HG02588 (cell line): ENCODE data around the gene PXDC1.
"Not testable (repeated sequence)": the region's sequence is repeated elsewhere in the genome, so short reads cannot be mapped to it uniquely, and the experiment has no call there.

Experiments used
- ATAC-seq: cut with Tn5 transposase; IDR thresholded peaks from one replicate; pipeline ENCODE4 v1.9.1; 2021; ENCODE audit warnings: mild to moderate bottlenecking, moderate library complexity; ENCODE audit not compliant: unreplicated experiment

PXDC1 gene

DNA sequence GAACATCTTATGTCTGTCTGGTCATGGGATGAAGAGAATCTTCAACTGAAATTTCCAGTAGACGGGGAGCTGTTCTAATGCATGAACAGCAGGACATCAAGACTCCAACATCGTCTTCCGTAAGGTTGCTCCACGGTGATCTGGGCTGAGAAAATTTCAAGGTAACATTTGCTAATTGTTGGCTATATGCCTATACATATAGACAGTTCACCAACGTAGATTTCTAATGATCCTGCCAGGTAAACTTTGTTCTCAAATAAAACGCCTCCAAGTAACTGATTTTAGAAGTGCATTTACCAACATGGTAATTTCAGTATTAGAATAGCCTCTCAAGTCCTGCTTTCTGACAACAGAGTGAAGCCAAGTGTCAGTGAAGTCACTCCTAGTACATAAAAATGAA is 11.3 kb upstream of the PXDC1 start:
- ATAC-seq: no peak

- no peak for ATAC-seq
These were observed 10.8 kb upstream of the PXDC1 start for GRCh38 chr6:3762359-3762758.

GRCh38 chr6:3761989-3762270 is 10.4 kb upstream of the PXDC1 start:
- no peak for ATAC-seq

GRCh38 chr6:3759646-3760232 is 8.2 kb upstream of the PXDC1 start:
- ATAC-seq: no peak

DNA sequence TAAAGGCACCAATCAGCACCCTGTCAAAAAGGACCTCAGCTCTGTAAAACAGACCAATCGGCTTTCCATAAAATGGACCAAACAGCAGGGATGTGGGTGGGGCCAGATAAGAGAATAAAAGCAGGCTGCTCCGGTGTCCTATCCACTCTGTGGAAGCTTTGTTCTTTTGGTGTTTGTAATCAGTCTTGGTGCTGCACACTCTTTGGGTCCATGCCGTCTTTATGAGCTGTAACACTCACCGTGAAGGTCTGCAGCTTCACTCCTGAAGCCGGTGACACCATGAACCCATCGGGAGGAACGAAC is 7.3 kb upstream of the PXDC1 start:
- ATAC-seq: no peak

GRCh38 chr6:3757998-3758841 is 6.7 kb upstream of the PXDC1 start:
- ATAC-seq: not testable (repeated sequence)

- no peak for ATAC-seq
These were observed 5.7 kb upstream of the PXDC1 start for GRCh38 chr6:3757241-3757641.

GRCh38 chr6:3756546-3756945 is 5.0 kb upstream of the PXDC1 start:
- no peak for ATAC-seq

DNA sequence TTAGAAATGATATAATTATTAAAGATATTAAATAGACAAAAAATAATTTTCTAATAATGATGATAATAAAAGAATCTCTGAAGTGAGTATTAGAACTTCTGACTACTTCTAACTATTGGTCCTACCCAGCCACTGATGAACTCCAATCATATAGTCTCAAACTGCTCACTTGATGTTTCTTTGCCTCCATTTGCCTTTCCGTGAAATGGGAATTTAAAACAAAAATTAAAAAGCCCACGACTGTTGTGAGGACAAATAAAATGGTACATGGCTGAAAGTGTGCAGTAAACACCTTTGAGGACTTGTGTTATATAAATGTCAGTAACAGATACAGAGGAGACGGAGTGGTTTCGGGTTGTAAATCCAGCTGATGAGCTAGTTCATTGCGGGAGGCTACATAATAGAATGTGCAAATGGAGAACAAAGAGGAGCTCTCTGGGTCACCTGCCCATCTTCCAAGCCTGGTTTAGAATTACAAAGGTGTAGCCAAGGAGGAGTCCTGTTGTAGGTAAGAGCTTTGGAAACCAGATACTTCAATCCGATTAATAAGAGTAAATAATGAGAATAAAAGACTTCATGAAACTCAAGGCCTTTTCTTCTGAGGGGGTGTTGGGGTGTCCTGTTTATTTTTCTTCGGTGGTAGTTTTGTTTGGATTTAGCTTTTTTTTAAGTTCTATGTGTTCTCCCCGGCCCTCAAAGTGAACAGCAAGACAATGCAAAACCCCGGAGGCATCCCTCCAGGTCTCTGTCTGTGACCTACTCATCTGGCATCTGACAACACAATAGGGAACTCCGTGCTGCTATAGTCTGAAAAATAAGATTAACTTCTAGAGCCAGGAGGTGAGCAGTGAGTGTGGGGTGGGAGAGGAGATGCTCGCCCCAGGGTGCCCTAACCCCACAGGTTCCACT is 4.4 kb upstream of the PXDC1 start:
- ATAC-seq: no peak

DNA sequence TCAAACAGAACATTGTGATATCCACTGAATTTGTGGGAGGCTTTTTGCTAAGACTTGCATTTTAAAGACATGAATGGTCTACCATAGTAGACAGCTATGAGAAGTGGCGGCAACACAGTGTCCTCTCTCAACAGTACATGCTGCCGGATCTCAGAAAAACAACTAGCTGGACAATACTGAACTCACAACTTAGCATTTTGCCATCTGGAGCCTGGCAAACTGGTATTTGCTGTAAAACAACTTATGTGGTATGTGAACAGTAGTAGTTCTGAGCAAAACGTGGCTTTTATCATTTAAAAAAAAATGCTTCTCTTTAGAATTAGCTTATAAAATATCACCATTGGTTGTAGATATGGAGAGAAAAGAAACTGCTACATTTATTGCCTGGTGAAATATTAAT is 3.3 kb upstream of the PXDC1 start:
- no peak for ATAC-seq

GRCh38 chr6:3754032-3754725 is 2.7 kb upstream of the PXDC1 start:
- ATAC-seq: not testable (repeated sequence)

DNA sequence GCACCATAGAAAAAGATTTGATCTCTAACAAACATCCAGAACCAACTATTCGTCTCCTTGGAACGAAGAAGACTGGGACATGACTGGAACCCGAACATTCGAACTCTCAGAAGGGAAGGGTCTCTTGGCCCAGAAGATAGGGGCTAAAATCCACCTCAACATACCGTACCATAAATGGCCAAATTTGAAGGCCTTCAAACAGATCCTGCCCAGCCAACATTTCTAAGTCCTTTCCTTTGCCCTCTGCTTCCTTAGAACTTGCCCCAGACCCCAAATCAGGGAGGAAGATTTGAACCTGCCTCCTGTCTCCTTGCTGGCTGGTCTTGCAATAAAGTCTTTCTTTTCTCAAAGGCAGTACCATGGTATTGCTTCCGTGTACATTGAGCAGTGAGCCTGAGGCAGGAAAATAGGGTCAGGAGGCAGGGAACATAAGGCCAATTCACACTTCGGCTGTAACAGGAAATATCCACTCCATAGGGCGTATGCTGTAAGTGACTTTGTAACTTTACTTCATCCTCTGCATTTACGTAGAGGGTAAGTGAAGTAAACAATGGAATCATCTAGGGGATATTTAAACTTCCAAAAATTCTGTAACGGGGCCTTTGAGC is 1.8 kb upstream of the PXDC1 start:
- ATAC-seq: no peak

DNA sequence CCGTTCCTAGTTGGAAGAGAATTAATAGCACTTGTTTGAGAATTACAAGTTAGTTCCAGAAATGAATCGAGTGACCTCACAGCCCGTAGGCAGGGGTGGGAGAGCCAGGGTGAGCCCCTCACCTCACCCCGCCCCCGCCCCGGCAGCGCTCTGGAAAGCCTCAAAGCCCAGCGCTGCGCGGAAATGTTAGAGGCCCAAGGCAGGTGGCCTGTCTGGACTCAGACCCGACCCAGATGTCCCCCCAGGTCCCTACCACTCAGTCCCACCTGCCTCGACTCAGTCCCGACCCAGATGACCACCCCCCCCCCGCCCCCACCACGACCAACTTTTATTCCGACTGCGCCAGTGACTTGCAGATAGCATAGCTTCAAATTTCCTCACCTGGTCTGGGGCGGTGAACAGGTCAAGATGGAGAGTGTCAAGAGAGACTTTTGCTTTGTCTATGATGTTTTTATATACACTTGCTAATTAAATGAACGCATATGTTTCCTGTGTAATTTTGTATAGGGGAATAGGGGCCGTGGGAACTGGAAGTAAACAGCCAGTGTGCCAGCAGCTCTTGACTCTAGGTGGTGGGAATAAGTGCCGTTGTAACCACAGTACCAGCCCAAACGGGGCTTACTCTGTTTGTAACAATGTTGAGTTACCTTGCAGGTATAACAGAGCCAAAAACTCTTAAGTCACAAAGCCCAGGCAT is 1.2 kb upstream of the PXDC1 start:
- ATAC-seq: no peak

GRCh38 chr6:3751730-3752530 is 417 bp upstream of the PXDC1 start:
- peak; percentile 73 for ATAC-seq

GRCh38 chr6:3750317-3751076 is 1.0 kb downstream of the PXDC1 start:
- ATAC-seq: no peak

DNA sequence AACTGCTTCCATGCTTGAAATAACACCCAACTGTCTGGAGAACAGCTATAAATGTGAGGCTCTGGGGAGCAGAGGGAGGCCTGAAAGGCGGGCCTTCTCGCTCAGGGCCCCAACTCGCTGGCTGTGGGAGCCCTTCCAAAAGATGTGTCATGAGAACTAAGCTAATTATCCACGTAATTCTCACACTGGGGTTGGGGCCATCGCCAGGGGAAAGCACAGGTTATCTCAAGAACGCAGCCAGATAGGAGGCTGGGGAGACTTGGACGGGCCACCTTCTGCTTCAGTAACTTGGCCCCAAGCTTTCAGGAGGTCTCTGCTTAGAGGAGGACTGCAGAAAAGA is 1.6 kb downstream of the PXDC1 start:
- no peak for ATAC-seq

DNA sequence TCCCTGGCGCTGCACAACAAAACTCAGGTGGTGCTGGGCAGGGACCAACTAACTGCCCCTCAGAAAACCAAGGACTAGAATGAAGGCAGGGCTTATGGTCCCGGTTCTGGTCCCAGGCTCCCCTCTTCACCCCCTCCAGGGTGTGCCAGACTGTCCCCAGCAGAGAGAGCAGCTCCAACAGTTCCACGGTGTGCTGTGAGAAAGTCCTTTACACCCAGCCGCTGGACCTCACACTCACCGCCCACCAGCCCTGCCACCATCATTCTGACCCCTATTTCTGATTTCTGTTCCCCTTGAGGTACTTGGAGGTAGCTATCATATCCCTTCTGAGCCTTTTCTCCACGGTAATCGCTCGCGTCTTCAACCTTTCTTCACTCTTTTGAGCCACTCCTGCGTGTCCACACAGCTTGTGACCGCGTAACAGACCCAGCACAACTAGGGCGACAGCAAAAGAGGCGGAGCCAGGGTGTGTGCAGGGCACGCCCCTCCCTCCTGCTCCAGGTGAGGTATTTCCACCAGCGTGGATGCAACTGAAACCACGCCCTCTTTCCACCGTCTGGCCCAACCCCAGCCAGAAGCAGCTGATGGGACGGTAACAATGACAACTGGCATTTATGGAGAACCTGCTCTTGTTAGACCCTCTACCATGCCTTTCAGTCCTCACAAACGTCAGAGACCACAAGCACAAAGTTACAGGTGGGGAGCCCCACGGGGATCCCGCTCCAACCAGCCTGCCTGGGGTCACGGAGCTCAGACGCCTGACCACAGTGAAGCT is 2.3 kb downstream of the PXDC1 start:
- no peak for ATAC-seq
